HG02943 (cell line): Measurements from ENCODE around the gene PRSS37.

Experiments
- ATAC-seq: cut with Tn5 transposase; IDR thresholded peaks from one replicate; pipeline ENCODE4 v1.9.1; 2021; ENCODE audit warnings: mild to moderate bottlenecking, low read depth, moderate library complexity; ENCODE audit not compliant: unreplicated experiment

The PRSS37 gene

GRCh38 chr7:141789917-141790316 is 51.4 kb downstream of the PRSS37 start, which contains the start of gene TAS2R5:
TAS2R5 (plus strand) TSS chr7:141790217; CDS start chr7:141790362, 145 bp downstream.
- ATAC-seq, result no peak

- ATAC-seq, result no peak
Measured at GRCh38 chr7:141788296-141788695, 53.0 kb downstream of the PRSS37 start.
